HG03442 (cell line): ENCODE results near the gene ATG5.

Source experiments
- ATAC-seq: cut with Tn5 transposase; IDR thresholded peaks from one replicate; pipeline ENCODE4 v1.9.1; 2021; ENCODE audit warnings: mild to moderate bottlenecking, moderate library complexity; ENCODE audit not compliant: unreplicated experiment

The ATG5 gene

GRCh38 chr6:106226676-106227075 is 98.9 kb downstream of the ATG5 start:
- no peak for ATAC-seq

- ATAC-seq, result no peak
Measured at GRCh38 chr6:106225581-106225980, 100.0 kb downstream of the ATG5 start.

GRCh38 chr6:106223300-106223930 is 102.1 kb downstream of the ATG5 start:
- ATAC-seq, result no peak

- ATAC-seq, result peak; percentile 72
Measured at GRCh38 chr6:106220485-106220884, 105.1 kb downstream of the ATG5 start.

- no peak for ATAC-seq
Measured at GRCh38 chr6:106216527-106216926, 109.0 kb downstream of the ATG5 start.

GRCh38 chr6:106215608-106216007 is 110.0 kb downstream of the ATG5 start:
- no peak for ATAC-seq

GRCh38 chr6:106214531-106214930 is 111.0 kb downstream of the ATG5 start:
- ATAC-seq, result no peak

- no peak for ATAC-seq
Measured at GRCh38 chr6:106213660-106214289, 111.8 kb downstream of the ATG5 start.

GRCh38 chr6:106212576-106212975 is 113.0 kb downstream of the ATG5 start:
- ATAC-seq, result no peak

- ATAC-seq, result peak; percentile 65
Measured at GRCh38 chr6:106206905-106207304, 118.7 kb downstream of the ATG5 start.

- no peak for ATAC-seq
Measured at GRCh38 chr6:106204961-106205360, 120.6 kb downstream of the ATG5 start.

- no peak for ATAC-seq
Measured at GRCh38 chr6:106199998-106200397, 125.6 kb downstream of the ATG5 start.

- no peak for ATAC-seq
Measured at GRCh38 chr6:106199331-106199730, 126.2 kb downstream of the ATG5 start.

- no peak for ATAC-seq
Measured at GRCh38 chr6:106197441-106197840, 128.1 kb downstream of the ATG5 start.

GRCh38 chr6:106194949-106195921 is 130.3 kb downstream of the ATG5 start:
- ATAC-seq, result no peak

GRCh38 chr6:106192824-106193223 is 132.7 kb downstream of the ATG5 start:
- ATAC-seq, result no peak

- ATAC-seq, result no peak
Measured at GRCh38 chr6:106188104-106188794, 137.3 kb downstream of the ATG5 start.

- ATAC-seq, result no peak
Measured at GRCh38 chr6:106187424-106187982, 138.1 kb downstream of the ATG5 start.

- no peak for ATAC-seq
Measured at GRCh38 chr6:106186714-106187113, 138.8 kb downstream of the ATG5 start.

- no peak for ATAC-seq
Measured at GRCh38 chr6:106186172-106186571, 139.4 kb downstream of the ATG5 start.

- no peak for ATAC-seq
Measured at GRCh38 chr6:106185615-106186014, 139.9 kb downstream of the ATG5 start.
